Neural crest cell (in vitro differentiated cells): ENCODE measurements around the gene TMEM14B. TPM values are rescaled to one million over a fixed set of nuclear protein-coding genes. Genes with fewer than 3 reads are reported as not detected.

Experiments
- DNase-seq: peaks from one replicate; pipeline ENCODE4 v3.0.0; 2021; ENCODE audit warnings: low read depth, mixed read lengths, low spot score
- H3K27ac Mint-ChIP-seq: one replicate; pipeline ENCODE4 v1.8.0; 2021; ENCODE audit warnings: mild to moderate bottlenecking, mixed read lengths; ENCODE audit not compliant: unreplicated experiment
- H3K27me3 Mint-ChIP-seq: 2 replicates; pipeline ENCODE4 v1.8.0; 2021; ENCODE audit warnings: low read depth, mild to moderate bottlenecking, mixed read lengths
- H3K36me3 Mint-ChIP-seq: 2 replicates; pipeline ENCODE4 v1.8.0; 2021; ENCODE audit warnings: low read depth, mild to moderate bottlenecking, mixed read lengths
- H3K4me1 Mint-ChIP-seq: 2 replicates; pipeline ENCODE4 v1.8.0; 2021; ENCODE audit warnings: mixed read lengths
- H3K4me3 Mint-ChIP-seq: one replicate; pipeline ENCODE4 v1.8.0; 2021; ENCODE audit warnings: mild to moderate bottlenecking, mixed read lengths
- H3K9me3 Mint-ChIP-seq: 2 replicates; pipeline ENCODE4 v1.8.0; 2021; ENCODE audit warnings: mixed read lengths
- CTCF ChIP-seq: fragments of 200-600 bp; sonication (generic); conservative IDR thresholded peaks from 2 replicates; pipeline ENCODE4 v1.5.0; 2021; ENCODE audit warnings: antibody characterized with exemption, mild to moderate bottlenecking
- total RNA-seq: library from RNA; stranded (reverse); gene quantifications from 2 replicates; pipeline ENCODE4 v1.2.1, GENCODE V29; 2021

The TMEM14B gene
- total RNA-seq, 1 donor from 2014 or later, result 81.5 TPM

GRCh38 chr6:10721850-10722569, 25.6 kb upstream of the TMEM14B start:
- H3K4me3 Mint-ChIP-seq, result peak overlapping the region; percentile 98
- no peak for DNase-seq
- peaks cover 2% of the 10 kb centered on the region for H3K9me3 Mint-ChIP-seq
- no peaks in the 10 kb centered on the region for H3K27me3 Mint-ChIP-seq
- peak overlapping the region; percentile 68 for H3K27ac Mint-ChIP-seq
- TF ChIP-seq CTCF, result no peak
- peaks cover 4% of the 10 kb centered on the region for H3K36me3 Mint-ChIP-seq
- peaks cover 38% of the 10 kb centered on the region for H3K4me1 Mint-ChIP-seq

- H3K36me3 Mint-ChIP-seq, result peaks cover 7% of the 10 kb centered on the region
- H3K4me3 Mint-ChIP-seq, result peak overlapping the region; percentile 98
- peak overlapping the region; percentile 97 for H3K27ac Mint-ChIP-seq
- TF ChIP-seq CTCF, result no peak
- no peaks in the 10 kb centered on the region for H3K27me3 Mint-ChIP-seq
- DNase-seq, result no peak
- peaks cover 38% of the 10 kb centered on the region for H3K4me1 Mint-ChIP-seq
- peaks cover 2% of the 10 kb centered on the region for H3K9me3 Mint-ChIP-seq
Measured at GRCh38 chr6:10722570-10722819, 25.1 kb upstream of the TMEM14B start.

- Mint-ChIP-seq H3K4me1 (peaks cover 38% of the 10 kb centered on the region), H3K27me3 (no peaks in the 10 kb centered on the region), H3K36me3 (peaks cover 10% of the 10 kb centered on the region), H3K4me3 (peak within 1 kb of the TSS; percentile 98), H3K27ac (peak within 1 kb of the TSS; percentile 97), H3K9me3 (peaks cover 2% of the 10 kb centered on the region)
- DNase-seq, result peak; percentile 93
- TF ChIP-seq CTCF, result no peak
Measured at GRCh38 chr6:10722820-10723566, 24.6 kb upstream of the TMEM14B start, which contains the start of gene TMEM14C. TSS of gene TMEM14C (plus strand) at chr6:10723070. CDS start at chr6:10724614, 1,544 bp downstream.

- peaks cover 2% of the 10 kb centered on the region for H3K9me3 Mint-ChIP-seq
- TF ChIP-seq CTCF, result no peak
Measured at GRCh38 chr6:10723567-10723881, 24.1 kb upstream of the TMEM14B start.

GRCh38 chr6:10725044-10725443, 22.6 kb upstream of the TMEM14B start:
- Mint-ChIP-seq H3K36me3 (peaks cover 13% of the 10 kb centered on the region), H3K27ac (peak overlapping the region; percentile 57), H3K4me3 (peak overlapping the region; percentile 98), H3K27me3 (no peaks in the 10 kb centered on the region), H3K9me3 (peaks cover 2% of the 10 kb centered on the region), H3K4me1 (peaks cover 38% of the 10 kb centered on the region)
- TF ChIP-seq CTCF, result no peak
- DNase-seq, result no peak

More at GRCh38 chr6:10723567-10723881, 24.1 kb upstream of the TMEM14B start:
- peak overlapping the region; percentile 98 for H3K4me3 Mint-ChIP-seq
- H3K27ac Mint-ChIP-seq, result peak overlapping the region; percentile 97
- peaks cover 38% of the 10 kb centered on the region for H3K4me1 Mint-ChIP-seq
- H3K36me3 Mint-ChIP-seq, result peaks cover 13% of the 10 kb centered on the region
- DNase-seq, result no peak
- H3K27me3 Mint-ChIP-seq, result no peaks in the 10 kb centered on the region
